DMS79 treated with DMSO at 0.1 percent for 48 hours (cell line): ENCODE results near the gene S100P.
"Not testable (repeated sequence)": the region's sequence is repeated elsewhere in the genome, so short reads cannot be mapped to it uniquely, and the experiment has no call there.

Experiments
- DNase-seq: peaks from one replicate; lab custom pipeline; 2025; lab: John Stamatoyannopoulos, UW

The S100P gene

GRCh38 chr4:6673191-6673659, 20.5 kb upstream of the S100P start:
- not testable (repeated sequence) for DNase-seq

GRCh38 chr4:6673660-6674499, 19.8 kb upstream of the S100P start:
- peak; percentile 58 for DNase-seq

GRCh38 chr4:6674500-6675149, 19.1 kb upstream of the S100P start:
- DNase-seq, result peak; percentile 14

GRCh38 chr4:6676722-6677558, 16.7 kb upstream of the S100P start:
- no peak for DNase-seq

- DNase-seq, result no peak
These were observed 13.2 kb upstream of the S100P start for GRCh38 chr4:6680372-6681034.

- DNase-seq, result no peak
These were observed 12.5 kb upstream of the S100P start for GRCh38 chr4:6681191-6681590.

GRCh38 chr4:6682862-6683590, 10.7 kb upstream of the S100P start:
- no peak for DNase-seq

GRCh38 chr4:6684656-6685055, 9.0 kb upstream of the S100P start:
- no peak for DNase-seq

- DNase-seq, result no peak
These were observed 7.4 kb upstream of the S100P start for GRCh38 chr4:6686104-6686787.

GRCh38 chr4:6687947-6688878, 5.5 kb upstream of the S100P start:
- DNase-seq, result no peak

GRCh38 chr4:6688879-6689505, 4.7 kb upstream of the S100P start:
- DNase-seq, result peak; percentile 1

GRCh38 chr4:6689506-6689960, 4.1 kb upstream of the S100P start:
- DNase-seq, result no peak

- no peak for DNase-seq
These were observed 1.3 kb upstream of the S100P start for GRCh38 chr4:6692379-6692778.

- DNase-seq, result no peak
These were observed 872 bp upstream of the S100P start for GRCh38 chr4:6692806-6693205.

- DNase-seq, result no peak
These were observed 661 bp downstream of the S100P start for GRCh38 chr4:6694177-6694901.

- no peak for DNase-seq
These were observed 2.3 kb downstream of the S100P start for GRCh38 chr4:6695660-6696610.

- DNase-seq, result no peak
These were observed 2.9 kb downstream of the S100P start for GRCh38 chr4:6696611-6697010.
